HG03039 (cell line): Measurements from ENCODE around the gene NR6A1.

Experiments used
- ATAC-seq: cut with Tn5 transposase; IDR thresholded peaks from one replicate; pipeline ENCODE4 v1.9.1; 2021; ENCODE audit warnings: mild to moderate bottlenecking, moderate library complexity; ENCODE audit not compliant: unreplicated experiment

NR6A1 gene

DNA sequence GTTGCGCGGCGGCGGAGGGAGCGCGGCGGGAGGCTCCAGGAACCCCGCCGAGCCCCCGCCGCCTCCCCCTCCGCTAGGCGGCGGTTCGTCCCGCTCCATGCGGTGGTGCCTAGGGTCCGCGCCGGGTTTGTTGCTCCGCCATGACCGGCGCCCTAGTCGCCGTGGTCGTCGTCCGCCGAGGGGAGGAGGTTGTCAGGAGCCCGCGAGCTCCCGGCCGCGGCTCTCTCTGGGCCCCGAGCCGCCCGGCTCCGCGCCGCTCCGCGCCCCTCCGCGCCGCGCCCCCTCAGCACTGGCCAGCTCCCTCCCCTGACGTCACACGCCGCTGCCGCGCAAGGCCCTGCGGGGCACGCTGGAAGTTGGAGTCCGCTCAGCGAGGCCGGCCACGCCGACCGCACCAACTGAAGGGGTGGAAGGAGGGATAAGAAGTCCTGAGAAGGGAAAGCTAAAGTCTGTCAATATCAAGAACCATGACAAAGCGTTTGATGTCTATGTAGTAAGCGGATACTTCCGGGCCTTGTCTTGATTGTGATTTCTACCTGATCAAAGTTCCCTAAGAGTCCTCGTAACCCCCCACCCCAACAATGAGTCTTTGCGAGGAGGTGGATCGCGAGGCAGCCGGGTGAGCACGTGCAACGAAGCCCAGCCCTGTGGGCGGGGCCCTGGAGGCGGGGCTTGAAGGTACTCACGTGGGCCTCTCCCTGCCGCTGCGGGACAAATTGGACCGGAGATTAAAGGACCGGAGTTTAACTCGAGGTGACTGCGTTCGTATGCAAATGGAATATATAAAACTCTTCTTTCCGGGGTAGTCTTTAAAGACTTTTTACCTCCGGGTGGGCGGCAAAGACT is at the start of gene NR6A1:
Gene NR6A1 (minus strand): TSS at position 291 of the 846 bp plus-strand sequence.
- ATAC-seq = peak; percentile 83

DNA sequence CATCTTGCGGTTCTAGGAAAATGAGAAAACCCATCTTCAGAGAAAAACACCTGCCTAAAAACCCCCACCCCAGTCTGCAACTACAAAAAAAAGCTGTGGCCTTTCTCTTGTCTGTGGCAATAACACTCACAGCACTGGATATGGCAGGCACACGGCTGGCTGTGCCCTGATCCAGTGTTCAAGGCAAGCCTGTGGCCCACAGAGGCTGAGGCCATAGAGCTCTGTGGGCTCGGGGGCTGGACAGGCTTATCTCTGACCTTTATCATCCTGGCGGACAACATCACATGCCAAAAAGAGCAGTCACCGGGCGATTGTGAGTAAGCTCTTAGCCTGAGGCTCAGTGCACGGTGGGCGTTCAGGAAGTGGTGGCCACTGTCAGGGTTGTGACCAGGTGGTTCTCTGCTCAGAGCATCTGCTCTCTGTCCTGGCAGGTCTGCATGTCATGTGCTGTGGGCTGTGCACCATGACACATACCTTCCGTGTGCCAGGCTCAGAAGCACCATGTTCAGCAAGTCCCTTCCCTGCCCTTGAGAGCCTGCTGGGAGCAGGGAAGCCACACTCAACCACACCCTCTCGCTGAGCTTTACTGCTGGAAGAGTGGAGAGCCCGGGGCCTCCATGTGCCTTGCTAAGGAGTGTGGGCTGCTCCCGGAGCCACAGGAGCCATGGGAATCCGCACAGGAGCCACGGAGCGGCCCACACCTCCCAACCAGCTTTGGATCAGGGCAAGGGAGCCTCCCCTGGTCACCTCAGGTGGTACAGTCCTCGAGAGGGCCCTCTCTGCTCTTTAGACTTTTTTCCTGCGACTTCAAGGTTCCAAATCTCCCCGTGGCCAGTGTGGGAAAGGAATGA is 47.5 kb upstream of the NR6A1 start:
- no peak for ATAC-seq

GRCh38 chr9:124815601-124816000 is 44.5 kb upstream of the NR6A1 start:
- no peak for ATAC-seq

DNA sequence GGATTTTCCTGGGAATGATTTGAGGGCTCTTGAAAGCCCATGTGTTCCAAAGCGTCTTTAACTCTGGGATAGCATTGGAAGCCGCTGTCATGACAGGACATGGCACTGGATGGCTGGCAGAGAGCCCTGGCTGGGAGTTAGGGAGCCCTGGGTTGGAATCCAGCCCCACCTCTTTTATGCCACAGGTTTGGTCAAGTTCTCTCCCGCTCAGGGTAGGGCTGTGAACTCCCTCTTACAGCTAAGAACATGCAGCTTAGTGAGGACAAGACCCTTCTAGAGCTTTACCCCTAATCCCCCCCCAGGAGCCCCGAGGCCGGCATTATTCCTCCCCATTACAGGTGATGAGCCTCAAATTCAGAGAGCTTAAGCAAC is 43.0 kb upstream of the NR6A1 start:
- no peak for ATAC-seq

GRCh38 chr9:124813501-124814163 is 42.5 kb upstream of the NR6A1 start:
- ATAC-seq = no peak

GRCh38 chr9:124813041-124813440 is 41.9 kb upstream of the NR6A1 start:
- ATAC-seq = no peak

DNA sequence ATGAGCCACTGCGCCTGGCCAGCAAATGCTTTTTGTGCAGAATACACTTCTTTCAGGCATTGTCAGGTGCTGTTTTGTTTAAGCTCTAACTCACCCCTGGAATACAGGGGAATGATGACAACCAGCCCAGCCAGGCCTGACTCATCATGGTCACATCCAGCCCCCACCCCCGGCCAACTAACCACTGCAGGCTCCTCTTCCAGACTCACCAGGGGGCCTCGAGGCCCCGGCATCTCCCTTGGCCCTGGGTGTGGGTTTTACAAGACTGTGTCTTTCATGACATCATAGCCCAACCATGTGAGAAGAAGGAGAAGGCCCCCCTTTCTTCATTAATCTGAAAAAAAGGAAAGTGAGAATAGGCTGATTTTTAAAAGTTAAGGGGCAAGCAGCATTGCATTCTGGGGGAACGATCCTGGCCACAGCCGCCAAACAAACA is 41.3 kb upstream of the NR6A1 start:
- no peak for ATAC-seq

DNA sequence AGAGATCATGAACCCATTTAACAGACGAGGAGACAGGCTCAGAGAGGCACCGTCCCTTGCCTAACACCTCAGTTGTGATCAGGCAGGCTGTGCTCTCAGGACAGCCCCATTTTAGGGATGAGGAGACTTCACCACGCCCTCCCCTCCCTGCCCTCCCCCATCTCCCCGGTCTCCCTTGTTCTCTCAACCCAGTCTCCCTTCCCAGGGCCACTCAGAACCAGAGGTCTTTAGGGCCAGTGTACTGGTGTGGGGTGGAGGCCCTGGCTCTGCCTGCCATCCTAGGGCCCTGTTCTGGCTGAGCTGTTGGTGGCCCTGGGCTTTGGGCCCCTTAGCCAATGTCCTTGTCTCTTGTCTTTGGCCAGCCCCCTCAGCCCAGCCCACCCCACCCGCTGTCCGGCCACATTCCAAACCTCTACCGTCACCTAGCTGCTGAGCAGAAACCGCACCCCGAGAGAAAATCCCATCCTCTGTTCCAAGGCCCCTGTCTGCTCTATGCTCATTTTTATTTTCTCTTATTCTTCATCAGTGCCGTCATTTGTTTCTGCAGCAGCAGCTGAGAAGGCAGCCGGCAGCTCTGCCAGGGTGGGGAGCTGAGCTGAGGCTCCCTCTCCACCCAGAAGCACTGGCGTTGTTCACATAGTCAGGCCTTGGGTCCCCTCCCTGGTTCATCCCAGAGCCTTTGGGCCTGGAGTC is 39.7 kb upstream of the NR6A1 start:
- no peak for ATAC-seq

DNA sequence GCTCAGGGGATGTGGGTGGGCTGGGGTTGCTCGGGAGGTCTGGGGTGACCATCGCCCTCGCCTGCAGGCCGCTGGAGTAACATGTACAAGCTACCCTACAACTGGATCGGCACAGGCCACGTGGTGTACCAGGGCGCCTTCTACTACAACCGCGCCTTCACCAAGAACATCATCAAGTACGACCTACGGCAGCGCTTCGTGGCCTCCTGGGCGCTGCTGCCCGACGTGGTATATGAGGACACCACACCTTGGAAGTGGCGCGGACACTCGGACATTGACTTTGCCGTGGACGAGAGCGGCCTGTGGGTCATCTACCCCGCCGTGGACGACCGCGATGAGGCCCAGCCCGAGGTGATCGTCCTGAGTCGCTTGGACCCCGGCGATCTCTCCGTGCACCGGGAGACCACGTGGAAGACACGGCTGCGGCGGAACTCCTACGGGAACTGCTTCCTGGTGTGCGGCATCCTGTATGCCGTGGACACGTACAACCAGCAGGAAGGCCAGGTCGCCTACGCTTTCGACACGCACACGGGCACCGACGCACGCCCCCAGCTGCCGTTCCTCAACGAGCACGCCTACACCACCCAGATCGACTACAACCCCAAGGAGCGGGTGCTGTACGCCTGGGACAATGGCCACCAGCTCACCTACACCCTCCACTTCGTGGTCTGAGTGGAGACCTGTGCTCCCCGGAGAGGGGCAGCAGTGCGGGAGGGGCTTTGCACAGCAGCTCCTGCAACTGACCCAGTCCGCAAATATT is 38.8 kb upstream of the NR6A1 start:
- ATAC-seq = no peak

- no peak for ATAC-seq
Observed at GRCh38 chr9:124809211-124809610, 38.1 kb upstream of the NR6A1 start.

GRCh38 chr9:124808246-124808956 is 37.3 kb upstream of the NR6A1 start:
- no peak for ATAC-seq

DNA sequence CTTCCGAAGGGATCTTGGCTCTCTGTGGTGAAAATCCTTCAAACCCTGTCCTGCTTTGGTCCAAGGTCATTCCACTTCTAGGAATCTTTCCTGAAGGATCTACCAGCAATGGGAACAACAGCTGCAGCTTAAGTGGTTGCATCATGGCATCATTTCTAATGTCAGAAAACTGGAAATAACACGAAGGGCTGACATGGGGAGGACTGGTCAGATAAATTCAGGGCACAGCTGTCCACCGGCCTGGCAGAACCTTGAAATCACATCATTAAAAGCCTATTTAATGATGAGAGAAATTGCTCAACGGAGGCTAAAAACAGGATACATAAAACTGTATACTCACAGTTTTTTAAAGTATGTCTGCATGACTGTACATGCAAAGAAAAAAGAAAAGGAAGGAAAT is 34.1 kb upstream of the NR6A1 start:
- ATAC-seq = no peak

GRCh38 chr9:124803911-124804310 is 32.8 kb upstream of the NR6A1 start:
- ATAC-seq = no peak

GRCh38 chr9:124802426-124802825 is 31.3 kb upstream of the NR6A1 start:
- ATAC-seq = no peak

DNA sequence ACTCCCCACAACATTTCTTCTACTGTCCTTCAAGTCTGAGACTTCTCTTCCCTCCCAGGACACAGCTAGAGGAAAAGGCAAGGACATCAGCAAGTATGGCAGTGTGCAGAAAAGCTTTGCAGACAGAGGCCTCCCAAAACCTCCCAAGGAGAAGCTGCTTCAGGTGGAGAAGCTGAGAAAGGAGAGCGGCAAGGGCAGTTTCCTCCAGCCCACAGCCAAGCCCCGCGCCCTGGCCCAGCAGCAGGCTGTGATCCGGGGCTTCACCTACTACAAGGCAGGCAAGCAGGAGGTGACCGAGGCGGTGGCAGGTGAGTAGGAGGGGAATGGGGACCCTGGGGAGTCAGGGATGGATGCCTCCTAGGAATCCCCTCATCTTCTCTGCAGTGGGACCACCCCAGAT is 30.2 kb upstream of the NR6A1 start:
- ATAC-seq = no peak

GRCh38 chr9:124800306-124801259 is 29.5 kb upstream of the NR6A1 start:
- ATAC-seq = no peak

DNA sequence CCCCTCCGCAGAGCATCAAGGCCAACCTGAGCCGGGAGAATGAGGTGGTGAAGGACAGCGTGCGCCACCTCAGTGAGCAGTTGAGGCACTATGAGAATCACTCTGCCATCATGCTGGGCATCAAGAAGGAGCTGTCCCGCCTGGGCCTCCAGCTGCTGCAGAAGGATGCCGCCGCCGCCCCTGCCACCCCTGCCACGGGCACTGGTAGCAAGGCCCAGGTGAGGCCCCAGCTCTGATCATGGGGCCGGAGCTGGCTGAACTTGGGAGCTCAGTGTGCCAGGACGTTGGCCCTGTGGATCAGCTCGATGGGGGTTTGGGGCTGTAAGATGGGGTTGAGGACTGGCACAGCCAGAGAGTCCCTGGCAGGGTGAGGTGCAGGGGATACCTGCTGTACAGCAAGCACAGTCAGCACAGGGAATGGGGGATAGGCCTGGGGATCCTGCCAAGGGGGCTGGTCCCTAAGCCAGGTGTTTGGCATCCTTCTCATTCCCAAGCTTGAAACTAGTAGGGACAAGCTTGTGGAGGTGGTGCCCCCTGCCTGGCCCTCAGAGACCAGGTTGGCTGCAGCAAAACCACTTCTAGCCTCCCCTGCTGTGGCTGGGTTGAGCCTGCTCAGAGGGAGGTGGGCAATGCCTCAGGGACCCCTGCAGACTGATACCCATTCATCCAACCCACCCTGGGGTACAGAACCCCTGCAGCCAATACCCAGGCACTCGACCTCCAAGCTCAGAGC is 28.3 kb upstream of the NR6A1 start:
- no peak for ATAC-seq
